ENCODE data around the gene NLRP11.

Gene NLRP11

DNA sequence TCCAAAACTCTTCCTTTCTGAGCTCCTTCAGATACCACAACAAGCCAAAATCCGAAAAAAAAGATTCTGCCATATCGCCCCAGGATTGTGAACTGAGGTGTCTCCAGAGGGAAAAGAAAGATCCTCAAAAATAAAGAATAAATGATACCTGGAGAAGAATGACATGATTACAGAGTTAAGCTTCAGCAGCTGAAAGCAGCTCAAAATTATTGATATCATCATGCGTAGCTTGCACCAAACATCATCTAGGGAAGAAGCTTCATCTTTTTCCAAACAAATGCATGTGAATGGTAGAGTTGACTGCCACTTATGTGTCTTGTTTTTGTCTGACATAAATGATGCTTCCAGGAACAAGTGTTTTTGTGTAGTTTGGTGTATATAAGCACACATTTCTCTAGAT is 93.5 kb downstream of the NLRP11 start, which contains the start of gene NLRP9:
Gene NLRP9 (minus strand): TSS at position 101 of the 400 bp plus-strand sequence. CDS start 28 bp downstream, at position 73.
- H3K9ac ChIP-seq = no peak within 1 kb of the TSS
- no peak for TF ChIP-seq Cebpa-rat (IDR thresholded peaks at IDR 0.05)
- no peaks in the 10 kb centered on the region for H3K9me3 ChIP-seq
- H3K36me3 ChIP-seq = no peaks in the 10 kb centered on the region
- H3K27ac ChIP-seq = no peak within 1 kb of the TSS
- no peaks in the 10 kb centered on the region for H3K4me1 ChIP-seq
- no peak within 1 kb of the TSS for H3K4me3 ChIP-seq
- no peaks in the 10 kb centered on the region for H4K20me1 ChIP-seq
- H3K4me2 ChIP-seq = no peak within 1 kb of the TSS
- H3K27me3 ChIP-seq = no peaks in the 10 kb centered on the region

All from BLaER1 (cell line).